ENCODE data around the gene P2RY2.

The P2RY2 gene

GRCh38 chr11:73223998-73224730 lies 6.1 kb downstream of the P2RY2 start:
- FAIRE-seq (no peak), DNase-seq (ENCODE audit: insufficient read length, low spot score) (peak; percentile 7)
- TF ChIP-seq CTCF (IDR thresholded peaks at IDR 0.05; ENCODE audit: insufficient read depth, missing control alignments), result no peak

GRCh38 chr11:73225001-73225686 lies 7.1 kb downstream of the P2RY2 start:
- no peak for TF ChIP-seq CTCF (IDR thresholded peaks at IDR 0.05; ENCODE audit: insufficient read depth, missing control alignments)
- FAIRE-seq, result no peak
- DNase-seq (ENCODE audit: insufficient read length, low spot score), result no peak

GRCh38 chr11:73225851-73226250 lies 7.8 kb downstream of the P2RY2 start:
- TF ChIP-seq CTCF (IDR thresholded peaks at IDR 0.05; ENCODE audit: insufficient read depth, missing control alignments), result no peak
- DNase-seq (ENCODE audit: insufficient read length, low spot score), result peak; percentile 3
- FAIRE-seq, result no peak

GRCh38 chr11:73226297-73227006 lies 8.4 kb downstream of the P2RY2 start:
- DNase-seq (ENCODE audit: insufficient read length, low spot score) (peak; percentile 1), FAIRE-seq (no peak)

GRCh38 chr11:73227571-73228211 lies 9.6 kb downstream of the P2RY2 start:
- FAIRE-seq (no peak), DNase-seq (ENCODE audit: insufficient read length, low spot score) (peak; percentile 2)
- no peak for TF ChIP-seq CTCF (IDR thresholded peaks at IDR 0.05; ENCODE audit: insufficient read depth, missing control alignments)

More at GRCh38 chr11:73226297-73227006, 8.4 kb downstream of the P2RY2 start:
- no peak for TF ChIP-seq CTCF (IDR thresholded peaks at IDR 0.05; ENCODE audit: insufficient read depth, missing control alignments)

GRCh38 chr11:73228268-73229134 lies 10.4 kb downstream of the P2RY2 start:
- TF ChIP-seq CTCF (IDR thresholded peaks at IDR 0.05; ENCODE audit: insufficient read depth, missing control alignments), result no peak
- DNase-seq (ENCODE audit: insufficient read length, low spot score) (peak; percentile 3), FAIRE-seq (no peak)
